IPS-18a (cell line): ENCODE results near the gene GARNL3.

Source experiments
- H3K27ac ChIP-seq: one replicate; pipeline ENCODE4 v1.5.1; 2013; ENCODE audit warnings: low read length
- H3K27me3 ChIP-seq: one replicate; pipeline ENCODE4 v1.6.1; 2013; ENCODE audit warnings: mild to moderate bottlenecking, low read length; ENCODE audit not compliant: control insufficient read depth, insufficient read depth
- H3K36me3 ChIP-seq: one replicate; pipeline ENCODE4 v1.6.1; 2013; ENCODE audit warnings: low read depth, low read length; ENCODE audit not compliant: control insufficient read depth
- H3K4me1 ChIP-seq: one replicate; pipeline ENCODE4 v1.6.1; 2013; ENCODE audit warnings: low read depth, low read length; ENCODE audit not compliant: control insufficient read depth
- H3K4me3 ChIP-seq: one replicate; pipeline ENCODE4 v1.5.1; 2013; ENCODE audit warnings: low read length
- H3K9ac ChIP-seq: one replicate; pipeline ENCODE4 v1.6.1; 2013; ENCODE audit warnings: mild to moderate bottlenecking, low read length, moderate library complexity
- H3K9me3 ChIP-seq: one replicate; pipeline ENCODE4 v1.6.1; 2013; ENCODE audit warnings: low read depth, low read length; ENCODE audit not compliant: control insufficient read depth

The GARNL3 gene

GRCh38 chr9:127303830-127304229 is 39.3 kb downstream of the GARNL3 start:
- Histone ChIP-seq H3K9me3 (no peaks in the 10 kb centered on the region), H3K9ac (no peak overlapping the region), H3K36me3 (no peaks in the 10 kb centered on the region), H3K4me1 (no peaks in the 10 kb centered on the region), H3K27ac (no peak overlapping the region), H3K4me3 (no peak overlapping the region), H3K27me3 (no peaks in the 10 kb centered on the region)

- H3K9ac ChIP-seq, result no peak overlapping the region
- H3K27ac ChIP-seq, result no peak overlapping the region
- no peaks in the 10 kb centered on the region for H3K27me3 ChIP-seq
- H3K4me3 ChIP-seq, result no peak overlapping the region
- H3K9me3 ChIP-seq, result no peaks in the 10 kb centered on the region
- no peaks in the 10 kb centered on the region for H3K36me3 ChIP-seq
- H3K4me1 ChIP-seq, result no peaks in the 10 kb centered on the region
These were observed 40.7 kb downstream of the GARNL3 start for GRCh38 chr9:127305206-127305837.

- Histone ChIP-seq H3K36me3 (no peaks in the 10 kb centered on the region), H3K4me3 (no peak overlapping the region), H3K9me3 (no peaks in the 10 kb centered on the region), H3K27ac (no peak overlapping the region), H3K4me1 (no peaks in the 10 kb centered on the region), H3K9ac (no peak overlapping the region), H3K27me3 (no peaks in the 10 kb centered on the region)
These were observed 41.3 kb downstream of the GARNL3 start for GRCh38 chr9:127305838-127306226.

GRCh38 chr9:127307802-127308201 is 43.2 kb downstream of the GARNL3 start:
- Histone ChIP-seq H3K36me3 (no peaks in the 10 kb centered on the region), H3K4me1 (no peaks in the 10 kb centered on the region), H3K9me3 (no peaks in the 10 kb centered on the region), H3K9ac (no peak overlapping the region), H3K27ac (no peak overlapping the region), H3K27me3 (no peaks in the 10 kb centered on the region), H3K4me3 (no peak overlapping the region)

GRCh38 chr9:127308652-127309434 is 44.3 kb downstream of the GARNL3 start:
- Histone ChIP-seq H3K27me3 (no peaks in the 10 kb centered on the region), H3K4me3 (no peak overlapping the region), H3K27ac (no peak overlapping the region), H3K36me3 (peaks cover 6% of the 10 kb centered on the region), H3K4me1 (no peaks in the 10 kb centered on the region), H3K9me3 (no peaks in the 10 kb centered on the region), H3K9ac (no peak overlapping the region)

GRCh38 chr9:127309715-127310114 is 45.1 kb downstream of the GARNL3 start:
- Histone ChIP-seq H3K4me3 (no peak overlapping the region), H3K9me3 (no peaks in the 10 kb centered on the region), H3K9ac (no peak overlapping the region), H3K27me3 (no peaks in the 10 kb centered on the region), H3K4me1 (no peaks in the 10 kb centered on the region), H3K27ac (no peak overlapping the region), H3K36me3 (peaks cover 6% of the 10 kb centered on the region)

- peaks cover 6% of the 10 kb centered on the region for H3K36me3 ChIP-seq
- no peak overlapping the region for H3K9ac ChIP-seq
- H3K9me3 ChIP-seq, result no peaks in the 10 kb centered on the region
- no peak overlapping the region for H3K27ac ChIP-seq
- no peaks in the 10 kb centered on the region for H3K27me3 ChIP-seq
- no peaks in the 10 kb centered on the region for H3K4me1 ChIP-seq
- H3K4me3 ChIP-seq, result no peak overlapping the region
These were observed 46.7 kb downstream of the GARNL3 start for GRCh38 chr9:127311239-127311741.

GRCh38 chr9:127313042-127313560 is 48.5 kb downstream of the GARNL3 start:
- H3K9me3 ChIP-seq, result no peaks in the 10 kb centered on the region
- H3K9ac ChIP-seq, result no peak overlapping the region
- H3K4me1 ChIP-seq, result no peaks in the 10 kb centered on the region
- H3K27ac ChIP-seq, result no peak overlapping the region
- H3K27me3 ChIP-seq, result no peaks in the 10 kb centered on the region
- H3K4me3 ChIP-seq, result no peak overlapping the region
- peaks cover 6% of the 10 kb centered on the region for H3K36me3 ChIP-seq

GRCh38 chr9:127314911-127315310 is 50.3 kb downstream of the GARNL3 start:
- H3K4me3 ChIP-seq, result no peak overlapping the region
- no peaks in the 10 kb centered on the region for H3K4me1 ChIP-seq
- no peak overlapping the region for H3K27ac ChIP-seq
- H3K9ac ChIP-seq, result no peak overlapping the region
- H3K27me3 ChIP-seq, result no peaks in the 10 kb centered on the region
- H3K9me3 ChIP-seq, result no peaks in the 10 kb centered on the region
- peaks cover 10% of the 10 kb centered on the region for H3K36me3 ChIP-seq

- H3K27ac ChIP-seq, result no peak overlapping the region
- no peaks in the 10 kb centered on the region for H3K9me3 ChIP-seq
- H3K9ac ChIP-seq, result no peak overlapping the region
- no peaks in the 10 kb centered on the region for H3K27me3 ChIP-seq
- no peaks in the 10 kb centered on the region for H3K4me1 ChIP-seq
- no peak overlapping the region for H3K4me3 ChIP-seq
- H3K36me3 ChIP-seq, result peaks cover 10% of the 10 kb centered on the region
These were observed 52.2 kb downstream of the GARNL3 start for GRCh38 chr9:127316586-127317323.

- H3K4me1 ChIP-seq, result no peaks in the 10 kb centered on the region
- no peaks in the 10 kb centered on the region for H3K9me3 ChIP-seq
- no peak overlapping the region for H3K9ac ChIP-seq
- H3K27ac ChIP-seq, result no peak overlapping the region
- H3K4me3 ChIP-seq, result no peak overlapping the region
- H3K36me3 ChIP-seq, result peaks cover 6% of the 10 kb centered on the region
- no peaks in the 10 kb centered on the region for H3K27me3 ChIP-seq
These were observed 54.1 kb downstream of the GARNL3 start for GRCh38 chr9:127318651-127319167.
